Neural progenitor cell (in vitro differentiated cells): ENCODE results near the gene PRSS12.
"Not testable (repeated sequence)": the region's sequence is repeated elsewhere in the genome, so short reads cannot be mapped to it uniquely, and the experiment has no call there.

ENCODE experiments used
- EZH2 ChIP-seq: fragments of 200-600 bp; sonication (generic); IDR thresholded peaks from 2 replicates; pipeline ENCODE4 v1.6.1; 2017; ENCODE audit warnings: antibody characterized with exemption, mild to moderate bottlenecking, moderate library complexity
- EZH2phosphoT487 ChIP-seq: fragments of 200-600 bp; sonication (generic); IDR thresholded peaks from 2 replicates; pipeline ENCODE4 v1.6.1; 2017; ENCODE audit warnings: antibody characterized with exemption
- TF ChIP-seq, protein P1 (sequence below): fragments of 200-600 bp; sonication (generic); IDR thresholded peaks from 2 replicates; pipeline ENCODE4 v1.5.1; 2017; ENCODE audit warnings: antibody characterized with exemption, mild to moderate bottlenecking

DNA sequence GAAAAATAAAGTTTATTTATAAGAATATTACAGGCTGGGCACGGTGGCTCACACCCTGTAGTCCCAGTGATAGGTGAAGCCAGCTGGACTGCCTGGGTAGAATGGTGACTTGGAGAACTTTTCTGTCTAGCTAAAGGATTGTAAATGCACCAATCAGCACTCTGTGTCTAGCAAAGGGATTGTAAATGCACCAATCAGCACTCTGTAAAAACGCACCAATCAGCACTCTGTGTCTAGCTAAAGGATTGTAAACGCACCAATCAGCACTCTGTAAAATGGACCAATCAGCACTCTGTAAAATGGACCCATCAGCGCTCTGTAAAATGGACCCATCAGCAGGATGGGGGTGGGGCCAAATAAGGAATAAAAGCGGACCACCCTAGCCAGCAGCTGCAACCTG lies 39.7 kb upstream of the PRSS12 start:
- TF ChIP-seq, protein P1, sequence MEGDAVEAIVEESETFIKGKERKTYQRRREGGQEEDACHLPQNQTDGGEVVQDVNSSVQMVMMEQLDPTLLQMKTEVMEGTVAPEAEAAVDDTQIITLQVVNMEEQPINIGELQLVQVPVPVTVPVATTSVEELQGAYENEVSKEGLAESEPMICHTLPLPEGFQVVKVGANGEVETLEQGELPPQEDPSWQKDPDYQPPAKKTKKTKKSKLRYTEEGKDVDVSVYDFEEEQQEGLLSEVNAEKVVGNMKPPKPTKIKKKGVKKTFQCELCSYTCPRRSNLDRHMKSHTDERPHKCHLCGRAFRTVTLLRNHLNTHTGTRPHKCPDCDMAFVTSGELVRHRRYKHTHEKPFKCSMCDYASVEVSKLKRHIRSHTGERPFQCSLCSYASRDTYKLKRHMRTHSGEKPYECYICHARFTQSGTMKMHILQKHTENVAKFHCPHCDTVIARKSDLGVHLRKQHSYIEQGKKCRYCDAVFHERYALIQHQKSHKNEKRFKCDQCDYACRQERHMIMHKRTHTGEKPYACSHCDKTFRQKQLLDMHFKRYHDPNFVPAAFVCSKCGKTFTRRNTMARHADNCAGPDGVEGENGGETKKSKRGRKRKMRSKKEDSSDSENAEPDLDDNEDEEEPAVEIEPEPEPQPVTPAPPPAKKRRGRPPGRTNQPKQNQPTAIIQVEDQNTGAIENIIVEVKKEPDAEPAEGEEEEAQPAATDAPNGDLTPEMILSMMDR = not testable (repeated sequence)
- not testable (repeated sequence) for TF ChIP-seq EZH2, EZH2phosphoT487
